Measurements from ENCODE around the gene ZSCAN31. TPM values are rescaled to one million over a fixed set of nuclear protein-coding genes. Genes with fewer than 3 reads are reported as not detected.

Gene ZSCAN31
- total RNA-seq, 1 donor from 2014 or later: 12.1 TPM

DNA sequence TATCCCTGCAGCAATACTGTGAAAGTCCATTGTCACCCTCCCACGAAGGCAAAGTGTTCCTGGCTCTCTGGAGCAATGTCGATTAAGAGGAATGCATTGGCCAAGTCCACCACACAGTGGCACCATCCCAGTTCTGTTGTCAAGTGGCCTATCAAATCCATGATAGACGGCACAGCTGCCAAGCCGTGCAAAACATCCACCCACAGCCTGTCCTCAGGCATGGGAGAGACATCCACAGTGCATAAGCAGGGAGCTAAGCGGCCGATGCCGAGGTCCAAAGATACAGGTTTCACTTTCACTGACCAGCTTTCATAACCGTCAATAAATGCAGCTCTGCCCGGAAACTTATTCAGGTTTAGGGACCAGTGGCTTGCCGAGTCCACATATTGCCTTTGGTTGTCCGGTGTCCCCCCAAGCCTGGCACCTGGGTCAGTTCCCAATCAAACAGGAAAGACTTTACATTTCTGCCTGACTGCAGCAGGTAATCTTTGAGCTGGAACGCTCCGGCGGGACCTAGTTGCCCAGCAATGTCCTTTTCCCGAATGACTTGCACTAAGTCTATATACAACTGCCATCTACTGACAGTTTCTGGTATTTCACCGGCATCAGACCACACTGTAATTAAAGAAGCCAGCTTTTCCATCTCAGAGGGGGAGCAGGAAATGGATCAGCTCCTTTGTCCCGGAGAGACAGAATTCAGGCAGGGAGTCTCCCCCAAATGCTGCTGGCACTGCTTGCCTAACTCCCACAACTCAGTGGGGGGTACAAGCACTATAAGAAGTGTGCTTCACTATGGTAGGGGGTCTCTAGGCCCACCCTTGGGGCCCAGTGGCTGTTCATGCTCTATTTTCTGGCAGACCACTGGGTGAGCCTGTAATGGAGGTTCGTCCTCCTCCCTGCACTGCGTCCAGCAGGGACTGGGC lies 20.1 kb upstream of the ZSCAN31 start:
- FAIRE-seq (no peak), DNase-seq (ENCODE audit: low read depth) (peak; percentile 79)
- Histone ChIP-seq H3K36me3 (ENCODE audit: control insufficient read depth, insufficient read depth, low read length) (no peaks in the 10 kb centered on the region), H3K27me3 (ENCODE audit: control insufficient read depth, insufficient read depth, low read length) (no peaks in the 10 kb centered on the region), H3K4me3 (ENCODE audit: low read depth, low read length) (peak overlapping the region; percentile 44)
- TF ChIP-seq, protein P1, sequence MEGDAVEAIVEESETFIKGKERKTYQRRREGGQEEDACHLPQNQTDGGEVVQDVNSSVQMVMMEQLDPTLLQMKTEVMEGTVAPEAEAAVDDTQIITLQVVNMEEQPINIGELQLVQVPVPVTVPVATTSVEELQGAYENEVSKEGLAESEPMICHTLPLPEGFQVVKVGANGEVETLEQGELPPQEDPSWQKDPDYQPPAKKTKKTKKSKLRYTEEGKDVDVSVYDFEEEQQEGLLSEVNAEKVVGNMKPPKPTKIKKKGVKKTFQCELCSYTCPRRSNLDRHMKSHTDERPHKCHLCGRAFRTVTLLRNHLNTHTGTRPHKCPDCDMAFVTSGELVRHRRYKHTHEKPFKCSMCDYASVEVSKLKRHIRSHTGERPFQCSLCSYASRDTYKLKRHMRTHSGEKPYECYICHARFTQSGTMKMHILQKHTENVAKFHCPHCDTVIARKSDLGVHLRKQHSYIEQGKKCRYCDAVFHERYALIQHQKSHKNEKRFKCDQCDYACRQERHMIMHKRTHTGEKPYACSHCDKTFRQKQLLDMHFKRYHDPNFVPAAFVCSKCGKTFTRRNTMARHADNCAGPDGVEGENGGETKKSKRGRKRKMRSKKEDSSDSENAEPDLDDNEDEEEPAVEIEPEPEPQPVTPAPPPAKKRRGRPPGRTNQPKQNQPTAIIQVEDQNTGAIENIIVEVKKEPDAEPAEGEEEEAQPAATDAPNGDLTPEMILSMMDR (IDR thresholded peaks at IDR 0.05; ENCODE audit: insufficient read depth, low read length, severe bottlenecking): peak; percentile 64

DNA sequence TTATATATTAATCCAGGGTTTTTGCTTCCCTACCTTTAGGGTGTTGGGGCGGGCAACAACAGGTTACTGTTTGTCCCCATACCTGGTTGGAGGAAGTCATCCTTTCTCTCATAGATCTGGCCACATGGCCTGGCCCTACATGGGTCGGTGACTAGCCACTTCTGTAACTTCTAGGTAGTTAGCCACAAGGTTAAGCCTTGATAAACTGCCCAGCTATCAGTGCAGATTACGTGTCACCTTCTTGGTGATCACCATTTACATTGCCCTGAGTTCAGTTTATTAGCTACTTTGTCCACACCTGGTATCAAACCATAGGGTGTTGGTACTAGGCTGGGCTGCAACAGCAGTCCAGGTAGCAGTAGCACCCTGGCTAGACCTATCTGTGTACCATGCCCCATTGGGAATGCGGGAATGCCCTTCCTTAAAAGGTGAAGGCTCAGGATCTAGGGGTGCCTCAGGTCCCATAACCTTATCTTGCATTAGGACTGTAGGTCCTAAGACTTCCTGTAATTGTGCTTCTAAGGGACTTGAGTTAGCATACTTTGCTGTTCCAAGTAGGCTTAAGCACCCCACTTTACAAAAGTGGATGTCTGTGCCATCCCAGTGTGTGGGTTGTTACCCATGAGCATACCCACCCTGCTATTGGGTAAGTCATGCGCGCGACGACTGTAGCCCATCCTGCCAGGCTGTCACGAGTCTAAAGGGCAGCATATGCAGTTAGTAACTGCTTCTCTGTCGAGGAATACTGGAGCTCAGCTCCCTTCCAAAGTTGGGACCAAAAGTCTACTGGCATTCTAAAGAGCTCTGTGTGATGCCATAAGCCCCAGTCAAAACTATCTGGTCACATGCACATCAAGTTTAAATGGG lies 19.0 kb upstream of the ZSCAN31 start:
- no peak overlapping the region for H3K4me3 ChIP-seq (ENCODE audit: low read depth, low read length)
- H3K36me3 ChIP-seq (ENCODE audit: control insufficient read depth, insufficient read depth, low read length): no peaks in the 10 kb centered on the region
- TF ChIP-seq, protein P1 (IDR thresholded peaks at IDR 0.05; ENCODE audit: insufficient read depth, low read length, severe bottlenecking): no peak
- FAIRE-seq (no peak), DNase-seq (ENCODE audit: low read depth) (no peak)
- H3K27me3 ChIP-seq (ENCODE audit: control insufficient read depth, insufficient read depth, low read length): no peaks in the 10 kb centered on the region

DNA sequence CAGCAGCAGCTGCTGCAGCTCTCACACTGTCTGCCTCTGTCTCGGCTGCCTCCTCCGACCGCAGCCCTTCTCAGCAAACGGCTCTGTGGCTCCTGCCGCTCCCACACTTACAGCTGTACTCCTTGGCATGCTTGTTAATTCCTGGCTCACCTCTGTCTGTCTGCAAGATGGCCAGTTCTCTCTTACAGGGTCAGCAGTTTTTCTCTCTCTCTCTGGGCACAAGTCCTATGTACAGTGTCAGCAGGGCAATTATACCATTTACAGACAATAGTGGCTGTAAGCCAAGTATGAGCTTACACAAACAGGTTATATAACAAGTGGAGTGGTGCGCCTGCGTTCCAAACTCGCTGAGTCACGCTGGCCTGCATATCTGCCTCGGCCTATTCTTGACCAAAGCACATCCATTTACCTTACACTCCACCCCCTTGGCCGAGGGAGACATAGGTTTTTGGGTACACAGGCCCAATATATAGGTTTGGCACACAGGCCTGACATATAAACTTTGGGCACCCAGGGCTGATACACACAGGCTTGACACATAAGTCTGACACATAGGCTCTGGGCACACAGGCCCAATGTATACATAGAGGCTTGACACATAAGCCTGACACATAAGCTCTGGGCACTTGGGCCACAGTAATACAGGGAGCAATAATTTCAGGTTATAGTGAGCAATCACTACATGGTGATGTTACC lies 18.2 kb upstream of the ZSCAN31 start:
- DNase-seq (ENCODE audit: low read depth) (peak; percentile 83), FAIRE-seq (no peak)
- TF ChIP-seq, protein P1 (IDR thresholded peaks at IDR 0.05; ENCODE audit: insufficient read depth, low read length, severe bottlenecking): no peak
- no peaks in the 10 kb centered on the region for H3K27me3 ChIP-seq (ENCODE audit: control insufficient read depth, insufficient read depth, low read length)
- peak overlapping the region; percentile 21 for H3K4me3 ChIP-seq (ENCODE audit: low read depth, low read length)
- no peaks in the 10 kb centered on the region for H3K36me3 ChIP-seq (ENCODE audit: control insufficient read depth, insufficient read depth, low read length)

DNA sequence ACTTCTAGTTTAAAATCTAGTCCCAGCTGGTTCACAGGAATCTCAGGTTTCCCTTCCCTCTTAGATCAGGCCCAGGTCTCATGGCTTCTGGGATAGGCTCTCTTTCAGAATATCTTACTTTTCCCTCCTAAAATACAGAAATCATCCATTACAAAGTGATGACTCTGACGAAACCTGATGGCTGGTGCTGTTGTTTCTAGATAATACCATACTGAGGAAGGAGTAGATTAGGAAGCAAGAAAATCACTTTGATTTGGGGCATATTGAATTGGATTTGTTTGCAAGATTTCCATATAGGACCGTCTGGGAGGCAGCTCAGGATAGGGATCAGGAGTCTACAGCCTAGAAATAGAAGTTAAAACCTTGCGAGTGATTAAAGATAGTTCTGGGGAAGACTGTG lies 17.4 kb upstream of the ZSCAN31 start:
- Histone ChIP-seq H3K4me3 (ENCODE audit: low read depth, low read length) (peak overlapping the region; percentile 21), H3K27me3 (ENCODE audit: control insufficient read depth, insufficient read depth, low read length) (no peaks in the 10 kb centered on the region), H3K36me3 (ENCODE audit: control insufficient read depth, insufficient read depth, low read length) (no peaks in the 10 kb centered on the region)
- TF ChIP-seq, protein P1 (IDR thresholded peaks at IDR 0.05; ENCODE audit: insufficient read depth, low read length, severe bottlenecking): no peak
- DNase-seq (ENCODE audit: low read depth) (no peak), FAIRE-seq (no peak)

DNA sequence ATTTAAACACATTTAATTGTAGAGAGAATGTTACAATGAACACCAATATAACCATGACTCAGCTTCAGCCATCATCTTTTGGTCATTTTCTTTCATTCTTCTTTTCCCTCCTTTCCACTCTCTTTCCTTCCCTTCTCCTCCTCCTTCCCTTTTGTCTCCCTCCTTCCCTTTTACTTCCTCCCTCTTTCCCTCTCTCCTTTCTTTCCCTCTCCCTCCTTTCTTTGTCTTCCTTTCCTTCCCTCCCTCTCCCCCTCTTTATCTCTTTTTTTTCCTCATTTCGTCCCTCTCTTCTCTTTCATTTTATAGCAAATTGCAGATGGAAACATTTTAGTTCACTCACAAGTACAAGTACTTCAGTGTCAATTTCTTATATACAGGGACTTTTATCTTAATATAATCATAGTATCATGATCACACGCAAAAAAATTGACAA lies 15.6 kb upstream of the ZSCAN31 start:
- no peak for DNase-seq (ENCODE audit: low read depth)
- no peaks in the 10 kb centered on the region for H3K27me3 ChIP-seq (ENCODE audit: control insufficient read depth, insufficient read depth, low read length)
- TF ChIP-seq, protein P1 (IDR thresholded peaks at IDR 0.05; ENCODE audit: insufficient read depth, low read length, severe bottlenecking): no peak
- H3K4me3 ChIP-seq (ENCODE audit: low read depth, low read length): no peak overlapping the region
- FAIRE-seq: no peak
- no peaks in the 10 kb centered on the region for H3K36me3 ChIP-seq (ENCODE audit: control insufficient read depth, insufficient read depth, low read length)

Data from bronchial epithelial cell (primary cell).